Cardiac fibroblast (primary cell): Measurements from ENCODE around the gene NOTUM.

Source experiments
- DNase-seq, 2 donors: peaks; one replicate each; pipeline versions ENCODE4 v3.0.0 to v3.0.0-alpha.2; 2010; ENCODE audit warnings: low read depth in 2 of 2
- H3K4me3 ChIP-seq, 2 donors: replicated peaks in 1 of 2; 1 replicate in 1 of 2; 2 replicates in 1 of 2; pipeline ENCODE4 v1.5.1; 2011; ENCODE audit warnings: low read depth in 2 of 2, low read length in 2 of 2, mild to moderate bottlenecking in 2 of 2, moderate library complexity in 1 of 2
- CTCF ChIP-seq: IDR thresholded peaks from one replicate; pipeline ENCODE4 v1.5.1; 2011; ENCODE audit warnings: low read depth, mild to moderate bottlenecking, low read length, inconsistent platforms

The NOTUM gene

GRCh38 chr17:81939881-81940385 is 21.1 kb downstream of the NOTUM start:
- TF ChIP-seq CTCF = no peak
- no peak overlapping the region for H3K4me3 ChIP-seq
- DNase-seq = peak in 1 of 2 donors; percentile 79

- no peak overlapping the region for H3K4me3 ChIP-seq
- no peak for DNase-seq
- TF ChIP-seq CTCF = no peak
Measured at GRCh38 chr17:81939218-81939617, 21.8 kb downstream of the NOTUM start.

- DNase-seq = no peak
- peak overlapping the region in 1 of 2 donors; percentile 27 for H3K4me3 ChIP-seq
- no peak for TF ChIP-seq CTCF
Measured at GRCh38 chr17:81935709-81936084, 25.3 kb downstream of the NOTUM start.

GRCh38 chr17:81934850-81935708 is 25.9 kb downstream of the NOTUM start:
- peak overlapping the region in 1 of 2 donors; percentile 27 for H3K4me3 ChIP-seq
- no peak for TF ChIP-seq CTCF

GRCh38 chr17:81934098-81934757 is 26.8 kb downstream of the NOTUM start:
- no peak for DNase-seq
- TF ChIP-seq CTCF = no peak
- H3K4me3 ChIP-seq = no peak overlapping the region

More at GRCh38 chr17:81934850-81935708, 25.9 kb downstream of the NOTUM start:
- DNase-seq = no peak

GRCh38 chr17:81933178-81933699 is 27.7 kb downstream of the NOTUM start:
- TF ChIP-seq CTCF = no peak
- H3K4me3 ChIP-seq = no peak overlapping the region
- DNase-seq = no peak
